Endothelial cell of umbilical vein (primary cell): ENCODE results near the gene RPIA. TPM values are rescaled to one million over a fixed set of nuclear protein-coding genes. Genes with fewer than 3 reads are reported as not detected.

Experiments
- BruUV-seq: library from RNA; stranded (reverse); fragments of 400-500 nt; replicated peaks from 2 replicates; lab custom pipeline; 2021; lab: Mats Ljungman, UMichigan
- CTCF ChIA-PET: fragments of 300-600, 350-600 bp; sonication (Branson Sonifier 250); formaldehyde crosslinking; loops from one replicate; lab custom pipeline; 2021; ENCODE audit warnings: antibody characterized with exemption, inconsistent platforms; lab: Charles Lee
- POLR2A ChIA-PET: fragments of 300-600, 350-600 bp; sonication (Branson Sonifier 250); formaldehyde crosslinking; loops from one replicate; lab custom pipeline; 2021; ENCODE audit warnings: antibody characterized with exemption, inconsistent platforms; lab: Charles Lee
- DNase-seq: peaks from one replicate; pipeline ENCODE4 v3.0.0-alpha.2; 2011; ENCODE audit warnings: low read depth, low spot score
- FAIRE-seq: peaks from 2 replicates; lab custom pipeline; 2011; peaks lifted over from hg19 to GRCh38; lab: Jason Lieb, UNC
- H2AFZ ChIP-seq: 2 replicates; pipeline ENCODE4 v1.6.0; 2012; ENCODE audit warnings: low read depth, low read length, control low read depth, inconsistent platforms
- H3K27ac ChIP-seq: 2 replicates; pipeline ENCODE4 v1.5.1; 2011; ENCODE audit warnings: low read depth, mild to moderate bottlenecking, control low read depth, low read length, moderate library complexity; ENCODE audit not compliant: insufficient read depth
- H3K27me3 ChIP-seq, 2 experiments: 2 replicates each; pipeline versions ENCODE4 v1.6.0 to v1.6.1; 2011; ENCODE audit warnings: low read length in 2 of 2, mixed read lengths in 1 of 2; ENCODE audit not compliant: control insufficient read depth in 2 of 2, insufficient read depth in 2 of 2
- H3K36me3 ChIP-seq, 2 experiments: 2 replicates in 1 of 2; 3 replicates in 1 of 2; pipeline ENCODE4 v1.5.1; 2011; ENCODE audit warnings: low read length in 2 of 2, mild to moderate bottlenecking in 1 of 2, moderate library complexity in 1 of 2; ENCODE audit not compliant: control insufficient read depth in 2 of 2, insufficient read depth in 2 of 2; ENCODE audit errors: extremely low read depth in 1 of 2
- H3K4me1 ChIP-seq: 3 replicates; pipeline ENCODE4 v1.5.1; 2011; ENCODE audit warnings: mild to moderate bottlenecking, low read length; ENCODE audit not compliant: control insufficient read depth, insufficient read depth; ENCODE audit errors: extremely low read depth
- H3K4me2 ChIP-seq: 2 replicates; pipeline ENCODE4 v1.6.1; 2011; ENCODE audit warnings: low read length, control low read depth, mixed read lengths; ENCODE audit not compliant: insufficient read depth
- H3K4me3 ChIP-seq, 3 experiments: fragments of 200-600 bp in 1 of 3; sonication (generic), shearing (Covaris generic) in 1 of 3; replicated peaks in 1 of 3; 2 replicates each; pipeline ENCODE4 v1.5.1; 2011 to 2016; ENCODE audit warnings: control low read depth in 3 of 3, low read length in 3 of 3, mild to moderate bottlenecking in 2 of 3, inconsistent platforms in 1 of 3, low read depth in 1 of 3, moderate library complexity in 1 of 3; ENCODE audit not compliant: insufficient read depth in 1 of 3
- H3K79me2 ChIP-seq: 2 replicates; pipeline ENCODE4 v1.6.0; 2012; ENCODE audit warnings: low read length, inconsistent platforms; ENCODE audit not compliant: control insufficient read depth, insufficient read depth
- H3K9ac ChIP-seq: replicated peaks from 2 replicates; pipeline ENCODE3; 2011; ENCODE audit warnings: low read length, control low read depth; ENCODE audit not compliant: insufficient read depth; ENCODE audit errors: extremely low read depth
- H3K9me1 ChIP-seq: replicated peaks from 3 replicates; pipeline ENCODE4 v1.6.0; 2011; ENCODE audit warnings: mild to moderate bottlenecking, low read length; ENCODE audit not compliant: control insufficient read depth, insufficient read depth; ENCODE audit errors: extremely low read depth
- H3K9me3 ChIP-seq: replicated peaks from 2 replicates; pipeline ENCODE4 v1.5.1; 2012; ENCODE audit warnings: low read length, inconsistent platforms; ENCODE audit not compliant: control insufficient read depth, insufficient read depth
- H4K20me1 ChIP-seq: replicated peaks from 2 replicates; pipeline ENCODE3; 2011; ENCODE audit warnings: mild to moderate bottlenecking, low read length; ENCODE audit not compliant: control insufficient read depth, insufficient read depth; ENCODE audit errors: extremely low read depth
- EZH2 ChIP-seq: IDR thresholded peaks from 2 replicates; pipeline ENCODE4 v1.6.1; 2012; ENCODE audit warnings: borderline replicate concordance, low read depth, mild to moderate bottlenecking, moderate library complexity, low read length, inconsistent platforms; ENCODE audit not compliant: severe bottlenecking
- FOS ChIP-seq: IDR thresholded peaks from 2 replicates; pipeline ENCODE4 v1.6.1; 2011; ENCODE audit warnings: mild to moderate bottlenecking, low read length, moderate library complexity, borderline replicate concordance; ENCODE audit not compliant: insufficient read depth
- GATA2 ChIP-seq: IDR thresholded peaks from 2 replicates; pipeline ENCODE4 v1.7.0; 2011; ENCODE audit warnings: low read depth, mild to moderate bottlenecking, moderate library complexity, mixed read lengths, low read length; ENCODE audit not compliant: insufficient read length, insufficient read depth
- JUN ChIP-seq: IDR thresholded peaks from 2 replicates; pipeline ENCODE4 v1.6.1; 2011; ENCODE audit warnings: borderline replicate concordance, low read depth; ENCODE audit not compliant: insufficient read length, insufficient read depth
- MYC ChIP-seq: IDR thresholded peaks from one replicate; pipeline ENCODE4 v1.6.1; 2011; ENCODE audit warnings: mild to moderate bottlenecking, low read depth, low read length
- POLR2A ChIP-seq: IDR thresholded peaks from 2 replicates; pipeline ENCODE4 v1.6.1; 2012; ENCODE audit warnings: low read depth, mild to moderate bottlenecking, control low read depth, low read length
- POLR2AphosphoS5 ChIP-seq: IDR thresholded peaks from 2 replicates; pipeline ENCODE4 v1.6.1; 2012; ENCODE audit warnings: low read depth, mild to moderate bottlenecking, control low read depth, low read length, moderate library complexity; ENCODE audit not compliant: insufficient read depth
- dilution Hi-C: fragments of 300-500 bp; cut with MboI; formaldehyde crosslinking; loops from one replicate; pipeline ENCODE4 v1.15.0; 2019; ENCODE audit warnings: low sequenced_read_pairs; ENCODE audit not compliant: extremely low pct_ligation_motif_present
- intact Hi-C: fragments of 100-400 bp; cut with micrococcal nuclease; formaldehyde crosslinking; loops from one replicate; pipeline ENCODE4 v1.10.0; 2022
- polyA plus RNA-seq, 4 experiments: library from polyadenylated mRNA; depleted of rRNA in 3 of 4; stranded (reverse) in 3 of 4; unstranded in 1 of 4; fragments of >200 nt; gene quantifications; 2 replicates each; pipeline versions ENCODE4 v1.2.1 to v1.2.3, GENCODE V29; 2011 to 2012; ENCODE audit warnings: missing spikeins in 1 of 4
- total RNA-seq: library from RNA; stranded (reverse); gene quantifications from 2 replicates; pipeline ENCODE4 v1.2.3, GENCODE V29; 2021
- TF ChIP-seq, protein P1 (sequence below): IDR thresholded peaks from 2 replicates; pipeline ENCODE4 v1.6.1; 2011; ENCODE audit not compliant: insufficient read depth, insufficient read length
- TF ChIP-seq, protein P2 (sequence below), 2 donors: IDR thresholded peaks; 1 replicate in 1 of 2; 2 replicates in 1 of 2; pipeline ENCODE4 v1.5.1; 2011; ENCODE audit warnings: low read length in 2 of 2, mild to moderate bottlenecking in 2 of 2, moderate library complexity in 2 of 2, control low read depth in 1 of 2, inconsistent platforms in 1 of 2, low read depth in 1 of 2; ENCODE audit not compliant: insufficient read depth in 1 of 2; ENCODE audit errors: extremely low read depth in 1 of 2

RPIA gene
- total and polyA plus RNA-seq, 2 donors (not counting 3 experiments of a cell fraction or from before 2014, with no cell fraction given): 15.7 to 30.3 TPM

DNA sequence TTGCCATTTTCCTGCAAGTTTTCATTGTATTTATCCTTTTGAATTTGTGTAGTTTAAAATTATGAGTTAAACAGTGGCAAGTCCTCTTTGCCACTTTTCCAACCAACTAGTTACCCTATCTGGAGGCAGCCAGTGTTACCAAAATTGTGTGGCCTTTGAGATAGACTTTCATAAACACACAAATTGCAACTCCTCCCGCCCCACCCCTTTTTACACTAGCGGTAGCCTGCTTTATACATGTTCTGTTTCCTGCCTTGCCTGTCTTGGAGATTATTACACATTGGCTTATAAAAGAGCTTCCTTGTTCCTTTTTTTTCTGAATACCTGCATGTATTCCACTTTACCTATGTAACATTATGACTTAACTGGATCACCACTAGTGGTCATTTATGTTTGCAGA lies 56.5 kb downstream of the RPIA start:
- CTCF ChIA-PET: interaction anchor here (1.3 kb wide), 1 partner anchor 171 kb away, joined by 3 read pairs; no protein-coding TSS in a partner anchor

DNA sequence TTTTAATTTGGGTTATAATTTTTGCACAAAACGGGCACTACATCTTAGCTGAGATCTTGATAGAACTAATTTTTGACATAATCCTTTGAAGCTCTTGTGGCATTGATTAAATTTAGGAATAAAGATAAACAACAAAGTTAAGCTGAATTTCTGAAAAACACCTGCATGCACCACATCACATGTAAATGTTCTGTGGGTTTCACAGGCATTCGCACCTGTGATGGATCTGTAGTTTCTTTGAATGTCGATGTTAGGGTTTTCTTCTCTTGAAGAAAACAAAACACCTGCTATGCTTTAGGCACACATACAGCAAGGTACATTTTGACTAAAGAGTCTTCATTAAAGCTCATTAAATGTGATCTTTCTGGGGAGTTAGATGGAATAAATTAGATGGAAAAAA lies 60.3 kb downstream of the RPIA start:
- no TSS peak for BruUV-seq
- no peaks in the 10 kb centered on the region for H3K27me3 ChIP-seq
- POLR2A ChIA-PET: no interaction called here
- DNase-seq (no peak), FAIRE-seq (no peak)
- TF ChIP-seq GATA2: no peak
- TF ChIP-seq FOS: no peak
- TF ChIP-seq, protein P1, sequence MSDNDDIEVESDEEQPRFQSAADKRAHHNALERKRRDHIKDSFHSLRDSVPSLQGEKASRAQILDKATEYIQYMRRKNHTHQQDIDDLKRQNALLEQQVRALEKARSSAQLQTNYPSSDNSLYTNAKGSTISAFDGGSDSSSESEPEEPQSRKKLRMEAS: no peak
- no peak for TF ChIP-seq JUN
- no peak for TF ChIP-seq EZH2
- no peak for TF ChIP-seq POLR2AphosphoS5
- no peak for TF ChIP-seq MYC
- TF ChIP-seq, protein P2, sequence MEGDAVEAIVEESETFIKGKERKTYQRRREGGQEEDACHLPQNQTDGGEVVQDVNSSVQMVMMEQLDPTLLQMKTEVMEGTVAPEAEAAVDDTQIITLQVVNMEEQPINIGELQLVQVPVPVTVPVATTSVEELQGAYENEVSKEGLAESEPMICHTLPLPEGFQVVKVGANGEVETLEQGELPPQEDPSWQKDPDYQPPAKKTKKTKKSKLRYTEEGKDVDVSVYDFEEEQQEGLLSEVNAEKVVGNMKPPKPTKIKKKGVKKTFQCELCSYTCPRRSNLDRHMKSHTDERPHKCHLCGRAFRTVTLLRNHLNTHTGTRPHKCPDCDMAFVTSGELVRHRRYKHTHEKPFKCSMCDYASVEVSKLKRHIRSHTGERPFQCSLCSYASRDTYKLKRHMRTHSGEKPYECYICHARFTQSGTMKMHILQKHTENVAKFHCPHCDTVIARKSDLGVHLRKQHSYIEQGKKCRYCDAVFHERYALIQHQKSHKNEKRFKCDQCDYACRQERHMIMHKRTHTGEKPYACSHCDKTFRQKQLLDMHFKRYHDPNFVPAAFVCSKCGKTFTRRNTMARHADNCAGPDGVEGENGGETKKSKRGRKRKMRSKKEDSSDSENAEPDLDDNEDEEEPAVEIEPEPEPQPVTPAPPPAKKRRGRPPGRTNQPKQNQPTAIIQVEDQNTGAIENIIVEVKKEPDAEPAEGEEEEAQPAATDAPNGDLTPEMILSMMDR (IDR thresholded peaks at IDR 0.05; ENCODE audit: extremely low read depth in 1 of 2, insufficient read depth in 1 of 2, low read depth in 1 of 2, low read length in 2 of 2): no peak
- TF ChIP-seq POLR2A: no peak
- H3K79me2 ChIP-seq: no peaks in the 10 kb centered on the region
- no peaks in the 10 kb centered on the region for H4K20me1 ChIP-seq
- CTCF ChIA-PET: interaction anchor here (1.4 to 2.5 kb wide), 4 partner anchors 10 to 152 kb away, joined by 4 to 11 read pairs (median 7); no protein-coding TSS in a partner anchor
- H3K9ac ChIP-seq: no peak overlapping the region
- H3K27ac ChIP-seq: no peak overlapping the region
- no peaks in the 10 kb centered on the region for H3K9me1 ChIP-seq
- peaks cover 2 to 13% of the 10 kb centered on the region in 2 experiments for H3K36me3 ChIP-seq
- H2AFZ ChIP-seq: no peak overlapping the region
- intact Hi-C loops (no loop called here), dilution Hi-C loops (no loop called here)
- no peaks in the 10 kb centered on the region for H3K4me1 ChIP-seq
- no peaks in the 10 kb centered on the region for H3K9me3 ChIP-seq
- no peak overlapping the region for H3K4me2 ChIP-seq
- H3K4me3 ChIP-seq: no peak overlapping the region

More for the DNA sequence above, 56.5 kb downstream of the RPIA start:
- intact Hi-C loops: loop anchor here (10.0 kb wide), 1 partner anchor 207 kb away; no protein-coding TSS in a partner anchor
- H3K4me1 ChIP-seq: no peaks in the 10 kb centered on the region
- DNase-seq (no peak), FAIRE-seq (no peak)
- H3K9me1 ChIP-seq: no peaks in the 10 kb centered on the region
- no peak overlapping the region for H3K9ac ChIP-seq
- H3K27ac ChIP-seq: no peak overlapping the region
- no peak for TF ChIP-seq POLR2A
- TF ChIP-seq, protein P2 (IDR thresholded peaks at IDR 0.05; ENCODE audit: extremely low read depth in 1 of 2, insufficient read depth in 1 of 2, low read depth in 1 of 2, low read length in 2 of 2): no peak
- no peak overlapping the region for H3K4me2 ChIP-seq
- no peaks in the 10 kb centered on the region for H3K27me3 ChIP-seq
- no peaks in the 10 kb centered on the region for H3K9me3 ChIP-seq
- H2AFZ ChIP-seq: no peak overlapping the region
- no peaks in the 10 kb centered on the region for H4K20me1 ChIP-seq
- dilution Hi-C loops: no loop called here
- H3K4me3 ChIP-seq: no peak overlapping the region
- peaks cover 2 to 13% of the 10 kb centered on the region in 2 experiments for H3K36me3 ChIP-seq
- no TSS peak for BruUV-seq
- POLR2A ChIA-PET: no interaction called here
- no peaks in the 10 kb centered on the region for H3K79me2 ChIP-seq
